Small intestine (tissue), 16 donors: ENCODE results near the gene CHMP4A. TPM values are rescaled to one million over a fixed set of nuclear protein-coding genes. Genes with fewer than 3 reads are reported as not detected.
A peak's percentile ranks its signal among the peaks of the same experiment; 100 is the strongest.

ENCODE experiments used
- DNase-seq, 2 donors: peaks; one replicate each; pipeline versions ENCODE4 v3.0.0 to v3.0.0-alpha.2; 2013
- FAIRE-seq: peaks from 2 replicates; lab custom pipeline; 2012; peaks lifted over from hg19 to GRCh38; lab: Jason Lieb, UNC
- H3K27ac ChIP-seq, 3 donors: one replicate each; pipeline ENCODE4 v1.5.1; 2013; ENCODE audit warnings: low read length in 2 of 3, mild to moderate bottlenecking in 2 of 3, control low read depth in 1 of 3, inconsistent platforms in 1 of 3, low read depth in 1 of 3, moderate library complexity in 1 of 3
- H3K27me3 ChIP-seq, 3 donors: one replicate each; pipeline ENCODE4 v1.6.1; 2013; ENCODE audit warnings: low read length in 3 of 3, inconsistent platforms in 1 of 3; ENCODE audit not compliant: control insufficient read depth in 3 of 3, insufficient read depth in 3 of 3
- H3K36me3 ChIP-seq, 3 donors: one replicate each; pipeline ENCODE4 v1.6.1; 2013; ENCODE audit warnings: low read length in 3 of 3, inconsistent platforms in 1 of 3, low read depth in 1 of 3, mild to moderate bottlenecking in 1 of 3, moderate library complexity in 1 of 3; ENCODE audit not compliant: control insufficient read depth in 3 of 3, insufficient read depth in 2 of 3
- H3K4me1 ChIP-seq, 3 donors: one replicate each; pipeline ENCODE4 v1.6.1; 2013; ENCODE audit warnings: low read length in 2 of 3, inconsistent platforms in 1 of 3, low read depth in 1 of 3, mild to moderate bottlenecking in 1 of 3, moderate library complexity in 1 of 3; ENCODE audit not compliant: control insufficient read depth in 3 of 3, insufficient read depth in 2 of 3
- H3K4me3 ChIP-seq, 3 donors: one replicate each; pipeline ENCODE4 v1.5.1; 2013; ENCODE audit warnings: low read length in 3 of 3, control low read depth in 1 of 3, inconsistent platforms in 1 of 3, low read depth in 1 of 3, mild to moderate bottlenecking in 1 of 3, moderate library complexity in 1 of 3
- H3K9me3 ChIP-seq, 2 donors: one replicate each; pipeline ENCODE4 v1.6.1; 2013; ENCODE audit warnings: low read depth in 1 of 2, low read length in 1 of 2; ENCODE audit not compliant: control insufficient read depth in 2 of 2, insufficient read depth in 1 of 2
- WGBS, 3 donors: extraction: QIAGEN DNeasy Blood & Tissue Kit; methylation state at CpG; one replicate each; pipeline ENCODE4 v1.1.7; 2013; 5-methylcytosine and 5-hydroxymethylcytosine counted together
- long read RNA-seq, 10 donors: transcript quantifications; one replicate each; lab custom pipeline, GENCODE V29; 2026
- polyA plus RNA-seq, 4 donors: library from polyadenylated mRNA; stranded (reverse) in 3 of 4; unstranded in 1 of 4; fragments of 200-250 nt in 3 of 4; fragments of 120-200 nt in 1 of 4; gene quantifications; one replicate each; pipeline versions ENCODE4 v1.2.1 to v1.2.3, GENCODE V29; 2013
- donor health status: healthy with polysubstance abuse.
- donor health status: control.
- donor health status: control.
- donor health status: Bipolar disorder and iron deficiency.
- donor health status: healthy.

The CHMP4A gene, protein sequence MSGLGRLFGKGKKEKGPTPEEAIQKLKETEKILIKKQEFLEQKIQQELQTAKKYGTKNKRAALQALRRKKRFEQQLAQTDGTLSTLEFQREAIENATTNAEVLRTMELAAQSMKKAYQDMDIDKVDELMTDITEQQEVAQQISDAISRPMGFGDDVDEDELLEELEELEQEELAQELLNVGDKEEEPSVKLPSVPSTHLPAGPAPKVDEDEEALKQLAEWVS
- polyA plus RNA-seq, result 100 to 1,000 TPM in 1 of 4 donors, 10 to 100 TPM in 3; 70.0 to 121 (median 94.9) TPM
- long read RNA-seq, donor 1, result 0 reads
- long read RNA-seq, donor 2, transcript CHMP4A-201 (6 exons, 1,393 nt), result major isoform, 16 of 22 reads
- long read RNA-seq, donor 2, partial matches to known transcripts, result 5 of 22 reads
- long read RNA-seq, donor 2, other reads (novel, unspliced or antisense), result 0 of 22 reads
- long read RNA-seq, donor 3, transcript CHMP4A-201 (6 exons, 1,393 nt), result major isoform, 21 of 22 reads
- long read RNA-seq, donor 3, partial matches to known transcripts, result 0 of 22 reads
- long read RNA-seq, donor 3, other reads (novel, unspliced or antisense), result 0 of 22 reads
- long read RNA-seq, donor 4, partial matches to known transcripts, result 0 of 2 reads
- long read RNA-seq, donor 4, other reads (novel, unspliced or antisense), result 0 of 2 reads
- long read RNA-seq, donor 5, transcript CHMP4A-201 (6 exons, 1,393 nt), result major isoform, 7 of 7 reads
- long read RNA-seq, donor 5, partial matches to known transcripts, result 0 of 7 reads
- long read RNA-seq, donor 5, other reads (novel, unspliced or antisense), result 0 of 7 reads
- long read RNA-seq, donor 6, transcript CHMP4A-201 (6 exons, 1,393 nt), result major isoform, 23 of 27 reads
- long read RNA-seq, donor 6, partial matches to known transcripts, result 0 of 27 reads
- long read RNA-seq, donor 6, other reads (novel, unspliced or antisense), result 0 of 27 reads
- long read RNA-seq, donor 7, result 0 reads
- long read RNA-seq, donor 8, partial matches to known transcripts, result 0 of 3 reads
- long read RNA-seq, donor 8, other reads (novel, unspliced or antisense), result 0 of 3 reads
- long read RNA-seq, donor 9, transcript CHMP4A-201 (6 exons, 1,393 nt), result major isoform, 9 of 9 reads
- long read RNA-seq, donor 9, partial matches to known transcripts, result 0 of 9 reads
- long read RNA-seq, donor 9, other reads (novel, unspliced or antisense), result 0 of 9 reads
- long read RNA-seq, donor 10, transcript CHMP4A-201 (6 exons, 1,393 nt), result major isoform, 24 of 27 reads
- long read RNA-seq, donor 10, partial matches to known transcripts, result 0 of 27 reads
- long read RNA-seq, donor 10, other reads (novel, unspliced or antisense), result 0 of 27 reads

DNA sequence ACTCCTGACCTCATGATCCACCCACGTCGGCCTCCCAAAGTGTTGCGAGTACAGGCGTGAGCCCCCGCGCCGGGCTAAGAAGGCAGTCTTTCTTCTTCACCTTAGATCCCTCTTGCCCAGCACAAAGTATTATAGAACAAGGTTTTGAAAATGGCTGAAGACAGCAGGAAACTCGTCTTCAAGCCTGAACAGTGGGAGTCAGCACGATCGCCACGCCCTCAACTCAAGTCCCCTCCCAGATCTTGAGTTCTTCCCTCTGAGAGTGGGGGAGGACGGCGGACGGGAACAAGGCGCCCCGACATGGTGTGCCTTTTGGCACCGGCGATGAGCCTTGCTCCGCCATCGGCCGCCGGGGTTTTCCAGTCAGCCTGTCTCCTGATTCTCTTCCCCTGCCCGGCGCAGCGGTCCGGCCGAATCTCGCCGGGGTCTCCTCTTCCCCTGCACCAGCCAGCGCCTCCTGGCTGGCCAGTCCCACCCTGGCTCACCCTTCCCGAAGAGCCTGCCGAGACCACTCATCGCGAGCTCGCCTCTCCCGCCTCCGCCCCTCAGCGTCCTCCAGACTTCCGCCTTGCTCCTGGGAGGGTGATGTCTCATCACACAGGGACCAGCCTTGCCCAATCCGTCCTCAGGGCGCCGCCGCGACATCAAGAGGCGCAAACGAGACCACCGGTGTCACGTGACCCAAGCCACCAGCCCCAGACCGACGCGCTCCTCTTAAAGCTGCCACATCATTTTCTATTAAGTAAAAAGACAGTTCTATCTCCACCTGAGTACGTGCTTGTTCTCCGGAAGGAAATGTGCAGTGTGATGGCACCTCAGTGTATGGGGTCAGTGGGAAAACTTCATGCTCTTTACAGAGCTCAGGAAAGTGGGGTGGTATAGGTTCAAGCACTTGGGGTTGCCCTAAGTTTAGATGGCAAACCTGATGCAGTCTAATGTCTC, at the start of gene CHMP4A:
CHMP4A (minus strand) TSS at position 565 of the 942 bp plus-strand sequence; CDS start at position 516, 49 bp downstream.
- FAIRE-seq, result no peak
- Histone ChIP-seq H3K27ac (peak within 1 kb of the TSS; percentile 98 to 99 (median 98)), H3K27me3 (no peaks in the 10 kb centered on the region), H3K4me1 (peaks cover 0 to 20% (median 0%) of the 10 kb centered on the region in 3 donors), H3K36me3 (peaks cover 0 to 35% (median 8%) of the 10 kb centered on the region in 3 donors), H3K4me3 (peak within 1 kb of the TSS; percentile 78 to 86 (median 85)), H3K9me3 (no peaks in the 10 kb centered on the region)
- DNase-seq, result peak; percentile 95 to 97
- 0 to 1% (median 1%) methylated on average over 52 to 53 of the region's 53 CpGs for WGBS, 3 donors

DNA sequence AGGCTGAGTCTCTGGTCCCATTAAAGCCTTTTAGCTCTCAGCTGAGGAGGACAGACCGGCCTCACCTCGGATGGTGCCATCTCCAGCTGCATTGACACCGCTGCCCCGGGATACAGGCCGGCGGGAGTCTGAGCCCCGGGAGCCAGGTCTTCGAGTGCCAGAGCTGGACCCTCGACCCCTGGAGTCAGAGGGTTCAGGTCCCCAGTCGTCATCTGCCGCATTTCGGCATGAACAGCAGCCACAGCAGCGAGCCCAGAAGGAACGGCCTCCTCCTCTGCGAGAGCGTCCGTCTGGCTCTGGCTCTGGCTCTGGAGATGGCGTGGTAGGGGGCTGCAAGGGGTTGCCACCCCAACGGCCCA, 48.7 kb upstream of the CHMP4A start:
- DNase-seq, result no peak
- Histone ChIP-seq H3K36me3 (peaks cover 0 to 75% (median 9%) of the 10 kb centered on the region in 3 donors), H3K4me3 (no peak overlapping the region), H3K27ac (no peak overlapping the region), H3K9me3 (no peaks in the 10 kb centered on the region), H3K27me3 (no peaks in the 10 kb centered on the region), H3K4me1 (peaks cover 0 to 3% (median 0%) of the 10 kb centered on the region in 3 donors)
- WGBS, 3 donors, result 92 to 97% (median 92%) methylated on average over 19 of the region's 19 CpGs
- FAIRE-seq, result no peak

DNA sequence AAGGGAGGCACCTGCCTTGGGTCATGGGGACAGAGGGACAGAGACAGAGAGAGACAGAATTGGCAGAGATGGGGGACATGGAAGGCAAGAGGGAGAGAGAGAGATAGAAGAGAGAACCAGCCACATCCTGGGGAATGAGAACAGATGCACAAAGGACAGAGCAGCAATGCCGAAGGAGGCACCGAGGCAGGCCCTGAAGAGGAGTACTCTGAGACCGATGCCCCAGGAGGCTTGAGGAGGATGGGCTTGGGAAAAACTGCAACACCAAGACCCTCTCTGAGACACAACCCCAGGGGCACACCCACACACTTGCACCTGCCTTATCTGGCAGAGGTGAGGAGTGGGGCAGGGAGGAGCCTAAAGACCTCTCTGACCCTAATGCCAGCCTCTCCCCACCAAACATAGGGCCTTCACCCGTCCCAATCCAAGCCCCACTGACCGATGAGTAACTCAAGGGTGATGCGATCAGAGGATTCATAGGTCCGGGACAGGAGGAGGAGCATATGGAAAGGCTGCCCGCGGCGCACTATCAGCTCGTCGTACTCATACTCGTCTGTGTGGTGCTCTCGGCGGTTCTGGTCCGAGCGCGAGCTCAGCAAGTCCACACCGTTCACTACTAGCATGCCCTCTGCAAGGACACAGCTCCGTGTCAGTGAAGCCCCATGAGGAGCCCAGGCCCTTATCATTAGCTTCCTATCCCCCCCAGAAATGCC, 48.1 kb upstream of the CHMP4A start:
- no peak overlapping the region for H3K27ac ChIP-seq
- peaks cover 0 to 3% (median 0%) of the 10 kb centered on the region in 3 donors for H3K4me1 ChIP-seq
- FAIRE-seq, result no peak
- no peak for DNase-seq
- WGBS, 3 donors, result 88 to 93% (median 89%) methylated on average over 20 of the region's 20 CpGs
- H3K4me3 ChIP-seq, result no peak overlapping the region
- no peaks in the 10 kb centered on the region for H3K9me3 ChIP-seq
- no peaks in the 10 kb centered on the region for H3K27me3 ChIP-seq
- H3K36me3 ChIP-seq, result peaks cover 0 to 72% (median 3%) of the 10 kb centered on the region in 3 donors

- 78 to 82% (median 81%) methylated on average over 4 of the region's 4 CpGs for WGBS, 3 donors
- Histone ChIP-seq H3K27ac (no peak overlapping the region), H3K9me3 (no peaks in the 10 kb centered on the region), H3K27me3 (no peaks in the 10 kb centered on the region), H3K4me1 (peaks cover 0 to 10% (median 0%) of the 10 kb centered on the region in 3 donors), H3K36me3 (peaks cover 0 to 70% (median 0%) of the 10 kb centered on the region in 3 donors), H3K4me3 (no peak overlapping the region)
- DNase-seq (no peak), FAIRE-seq (no peak)
Observed at GRCh38 chr14:24260780-24261157, 47.5 kb upstream of the CHMP4A start.

DNA sequence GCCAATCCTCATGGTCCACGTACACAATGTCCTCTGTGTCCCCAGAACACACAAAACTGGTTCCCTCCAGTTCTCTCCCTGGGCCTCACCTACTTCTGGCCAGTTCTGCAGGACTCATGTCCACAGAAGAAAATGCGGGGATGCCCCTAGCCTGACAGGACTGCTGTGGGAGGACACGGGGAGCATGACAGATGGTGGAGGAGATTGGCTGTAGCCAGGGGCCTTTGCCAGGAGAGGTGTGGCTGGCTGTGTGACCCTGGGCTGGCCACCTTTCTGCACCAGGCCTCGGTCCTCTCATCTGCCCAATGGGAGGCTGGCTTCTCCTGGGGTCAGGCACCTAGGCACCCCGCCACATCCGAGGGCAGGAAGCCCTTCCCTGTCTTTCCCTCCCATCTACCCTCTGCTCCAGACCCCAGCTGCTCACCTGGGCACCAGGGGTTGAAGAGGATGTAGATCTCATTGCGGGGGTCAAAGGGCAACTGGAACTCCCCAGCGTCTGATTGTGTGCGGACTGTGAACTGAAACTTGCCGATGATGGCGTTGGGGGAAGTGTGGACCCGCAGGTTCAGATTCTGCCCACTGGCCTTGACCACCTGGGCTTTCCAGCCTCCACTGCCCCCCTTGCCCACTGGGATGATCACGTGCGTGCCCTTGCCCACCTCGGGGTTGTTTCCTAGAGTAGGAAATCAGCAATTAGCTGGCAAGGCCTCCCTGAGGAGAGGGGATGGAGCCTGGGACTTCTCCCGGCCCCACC, 46.9 kb upstream of the CHMP4A start:
- no peak overlapping the region for H3K27ac ChIP-seq
- 64 to 83% (median 75%) methylated on average over 15 to 16 of the region's 16 CpGs for WGBS, 3 donors
- no peak for FAIRE-seq

DNA sequence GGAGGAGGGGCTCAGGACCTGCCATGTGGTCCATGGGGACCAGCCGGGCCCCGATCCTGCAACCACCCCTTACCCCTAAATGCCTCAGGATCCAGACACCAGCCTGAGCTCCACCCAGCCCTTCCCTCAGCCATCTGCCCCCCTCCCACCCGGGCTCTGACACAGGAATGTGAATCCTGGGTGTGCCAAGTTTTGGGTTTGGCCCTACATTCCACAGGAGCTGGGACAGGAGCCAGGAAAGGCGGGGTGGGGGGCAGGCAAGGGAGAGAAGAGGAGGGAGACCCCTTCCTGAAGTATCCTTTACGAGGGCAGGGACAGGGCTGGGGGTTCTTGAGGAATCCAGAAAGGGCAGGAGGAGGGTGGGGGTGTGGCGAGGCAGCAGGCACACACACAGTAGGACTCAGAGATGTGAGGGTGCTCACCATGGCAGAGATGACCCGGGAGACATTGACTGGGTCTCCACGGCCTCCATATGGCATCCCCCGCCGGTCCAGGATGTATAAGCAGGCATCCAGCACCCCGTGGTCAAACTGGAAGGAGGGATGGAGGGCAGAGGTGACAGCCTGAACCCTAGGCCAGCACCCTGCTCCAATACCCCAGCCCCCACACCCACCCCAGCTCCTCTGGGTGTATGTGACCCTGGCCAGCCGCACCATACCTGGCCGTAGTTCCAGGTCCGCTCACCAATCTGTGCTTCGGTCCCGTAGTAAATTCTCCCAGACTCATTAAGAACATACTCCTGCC, 46.2 kb upstream of the CHMP4A start:
- H3K27ac ChIP-seq, result no peak overlapping the region
- H3K9me3 ChIP-seq, result no peaks in the 10 kb centered on the region
- DNase-seq (no peak), FAIRE-seq (no peak)
- no peaks in the 10 kb centered on the region for H3K27me3 ChIP-seq
- no peak overlapping the region for H3K4me3 ChIP-seq
- H3K36me3 ChIP-seq, result peaks cover 0 to 68% (median 0%) of the 10 kb centered on the region in 3 donors
- peaks cover 0 to 21% (median 0%) of the 10 kb centered on the region in 3 donors for H3K4me1 ChIP-seq
- WGBS, 3 donors, result 79 to 83% (median 80%) methylated on average over 15 to 16 of the region's 16 CpGs

More for the DNA sequence above, 46.9 kb upstream of the CHMP4A start:
- Histone ChIP-seq H3K27me3 (no peaks in the 10 kb centered on the region), H3K4me3 (no peak overlapping the region), H3K9me3 (no peaks in the 10 kb centered on the region), H3K4me1 (peaks cover 0 to 15% (median 0%) of the 10 kb centered on the region in 3 donors), H3K36me3 (peaks cover 0 to 68% (median 0%) of the 10 kb centered on the region in 3 donors)
- DNase-seq, result peak in 1 of 2 donors; percentile 15
